IMR-90 (cell line): ENCODE measurements around the gene ULK2. TPM values are rescaled to one million over a fixed set of nuclear protein-coding genes. Genes with fewer than 3 reads are reported as not detected.

Experiments used
- ATAC-seq: fragments of 200-7000 bp; cut with Tn5 transposase; 2 replicates; pipeline ENCODE4 v1.9.1; 2020; ENCODE audit warnings: low read depth, mild to moderate bottlenecking, moderate library complexity
- BruUV-seq: library from RNA; stranded (reverse); fragments of 400-500 nt; replicated peaks from 2 replicates; lab custom pipeline; 2021; lab: Mats Ljungman, UMichigan
- CTCF ChIA-PET: fragments of 300-600 bp; formaldehyde crosslinking; extraction: SDS; loops from one replicate; lab custom pipeline; 2021; ENCODE audit warnings: antibody characterized with exemption; lab: Yijun Ruan, JAX
- POLR2A ChIA-PET: fragments of 300-600 bp; sonication (Branson Sonifier 250); formaldehyde crosslinking; loops from one replicate; lab custom pipeline; 2022; ENCODE audit warnings: antibody characterized with exemption; ENCODE audit not compliant: unreplicated experiment; lab: Charles Lee
- DNase-seq: peaks from one replicate; pipeline ENCODE4 v3.0.0; 2013
- H2AFZ ChIP-seq: replicated peaks from 2 replicates; pipeline ENCODE3; 2013; ENCODE audit warnings: low read length, mild to moderate bottlenecking; ENCODE audit not compliant: poor library complexity
- H2AK5ac ChIP-seq: 2 replicates; pipeline ENCODE4 v1.6.1; 2013; ENCODE audit warnings: low read depth, low read length, inconsistent platforms
- H2AK9ac ChIP-seq: replicated peaks from 2 replicates; pipeline ENCODE3; 2013; ENCODE audit warnings: mild to moderate bottlenecking, low read depth, low read length, moderate library complexity; ENCODE audit not compliant: poor library complexity
- H2BK120ac ChIP-seq: 2 replicates; pipeline ENCODE4 v1.6.1; 2013; ENCODE audit warnings: low read depth, low read length, inconsistent platforms
- H2BK15ac ChIP-seq: 3 replicates; pipeline ENCODE4 v1.6.1; 2013; ENCODE audit warnings: low read depth, low read length, inconsistent platforms
- H2BK20ac ChIP-seq: 2 replicates; pipeline ENCODE4 v1.6.1; 2013; ENCODE audit warnings: low read depth, mild to moderate bottlenecking, inconsistent platforms, low read length, moderate library complexity
- H2BK5ac ChIP-seq: 2 replicates; pipeline ENCODE4 v1.6.1; 2013; ENCODE audit warnings: mild to moderate bottlenecking, low read depth, low read length, inconsistent platforms; ENCODE audit not compliant: poor library complexity, severe bottlenecking
- H3K14ac ChIP-seq: replicated peaks from 2 replicates; pipeline ENCODE4 v1.6.1; 2013; ENCODE audit warnings: low read depth, low read length, inconsistent platforms
- H3K18ac ChIP-seq: 2 replicates; pipeline ENCODE4 v1.6.1; 2013; ENCODE audit warnings: low read depth, low read length, control low read depth
- H3K23ac ChIP-seq: 2 replicates; pipeline ENCODE4 v1.6.1; 2013; ENCODE audit warnings: low read depth, low read length, inconsistent platforms
- H3K27ac ChIP-seq: 2 replicates; pipeline ENCODE4 v1.5.1; 2013; ENCODE audit warnings: mild to moderate bottlenecking, control low read depth, low read length; ENCODE audit not compliant: insufficient read depth
- H3K27me3 ChIP-seq: 2 replicates; pipeline ENCODE4 v1.6.1; 2013; ENCODE audit warnings: low read length; ENCODE audit not compliant: control insufficient read depth, insufficient read depth
- H3K36me3 ChIP-seq: 2 replicates; pipeline ENCODE4 v1.6.1; 2013; ENCODE audit warnings: low read length, mixed read lengths; ENCODE audit not compliant: control insufficient read depth, insufficient read depth
- H3K4ac ChIP-seq: 2 replicates; pipeline ENCODE4 v1.6.1; 2013; ENCODE audit warnings: low read depth, low read length, inconsistent platforms
- H3K4me1 ChIP-seq: 2 replicates; pipeline ENCODE4 v1.6.1; 2013; ENCODE audit warnings: low read length, mixed read lengths; ENCODE audit not compliant: control insufficient read depth, insufficient read depth
- H3K4me2 ChIP-seq: 2 replicates; pipeline ENCODE4 v1.6.1; 2013; ENCODE audit warnings: low read depth, mild to moderate bottlenecking, control low read depth, low read length, moderate library complexity
- H3K4me3 ChIP-seq: 2 replicates; pipeline ENCODE4 v1.5.1; 2013; ENCODE audit warnings: low read depth, mild to moderate bottlenecking, control low read depth, low read length, moderate library complexity; ENCODE audit not compliant: insufficient read depth
- H3K56ac ChIP-seq: 2 replicates; pipeline ENCODE4 v1.6.1; 2013; ENCODE audit warnings: low read length, inconsistent platforms; ENCODE audit not compliant: insufficient read depth; ENCODE audit errors: extremely low read depth
- H3K79me1 ChIP-seq, 2 experiments: 2 replicates each; pipeline ENCODE4 v1.6.1; 2013; ENCODE audit warnings: low read length in 2 of 2, inconsistent platforms in 1 of 2, low read depth in 1 of 2
- H3K9ac ChIP-seq: 2 replicates; pipeline ENCODE4 v1.6.1; 2013; ENCODE audit warnings: low read depth, low read length, control low read depth
- H3K9me1 ChIP-seq: 2 replicates; pipeline ENCODE4 v1.6.1; 2013; ENCODE audit warnings: low read length, inconsistent platforms; ENCODE audit not compliant: insufficient read depth
- H3K9me3 ChIP-seq: 2 replicates; pipeline ENCODE4 v1.6.1; 2013; ENCODE audit warnings: low read length; ENCODE audit not compliant: control insufficient read depth, insufficient read depth
- H4K20me1 ChIP-seq: 2 replicates; pipeline ENCODE4 v1.6.1; 2013; ENCODE audit warnings: low read length, inconsistent platforms; ENCODE audit not compliant: insufficient read depth
- H4K5ac ChIP-seq: 2 replicates; pipeline ENCODE4 v1.6.1; 2013; ENCODE audit warnings: mild to moderate bottlenecking, low read depth, low read length, control low read depth
- H4K8ac ChIP-seq, 2 experiments: 2 replicates each; pipeline ENCODE4 v1.6.1; 2013; ENCODE audit warnings: low read depth in 2 of 2, low read length in 2 of 2, control low read depth in 1 of 2, inconsistent platforms in 1 of 2
- H4K91ac ChIP-seq: 2 replicates; pipeline ENCODE4 v1.6.1; 2013; ENCODE audit warnings: low read depth, low read length, inconsistent platforms; ENCODE audit not compliant: insufficient read depth
- BHLHE40 ChIP-seq: fragments of 150-350 bp; IDR thresholded peaks from 2 replicates; pipeline ENCODE4 v1.6.1; 2016; ENCODE audit warnings: mild to moderate bottlenecking, low read depth, low read length
- CEBPB ChIP-seq: IDR thresholded peaks from 2 replicates; pipeline ENCODE4 v1.6.1; 2012; ENCODE audit warnings: low read depth, low read length, improper control_type of control experiment
- CHD1 ChIP-seq: IDR thresholded peaks from 2 replicates; pipeline ENCODE4 v1.6.1; 2012; ENCODE audit warnings: low read depth, low read length, improper control_type of control experiment
- FOS ChIP-seq: fragments of 150-350 bp; IDR thresholded peaks from 2 replicates; pipeline ENCODE4 v1.6.1; 2016; ENCODE audit warnings: low read depth, low read length
- MAFK ChIP-seq: IDR thresholded peaks from 2 replicates; pipeline ENCODE4 v1.6.1; 2012; ENCODE audit warnings: low read depth, low read length, improper control_type of control experiment
- MAZ ChIP-seq: IDR thresholded peaks from 2 replicates; pipeline ENCODE4 v1.6.1; 2012; ENCODE audit warnings: low read depth, mild to moderate bottlenecking, low read length, improper control_type of control experiment, moderate library complexity, borderline replicate concordance
- MXI1 ChIP-seq: IDR thresholded peaks from 2 replicates; pipeline ENCODE4 v1.6.1; 2012; ENCODE audit warnings: low read depth, mild to moderate bottlenecking, low read length, moderate library complexity, borderline replicate concordance
- NFE2L2 ChIP-seq: fragments of 150-350 bp; IDR thresholded peaks from 2 replicates; pipeline ENCODE4 v1.6.1; 2016; ENCODE audit warnings: low read depth, mild to moderate bottlenecking, low read length
- POLR2A ChIP-seq: IDR thresholded peaks from 2 replicates; pipeline ENCODE4 v1.6.1; 2012; ENCODE audit warnings: mild to moderate bottlenecking, low read depth, low read length
- RAD21 ChIP-seq: IDR thresholded peaks from 2 replicates; pipeline ENCODE4 v1.6.1; 2012; ENCODE audit warnings: low read length, improper control_type of control experiment
- RCOR1 ChIP-seq: IDR thresholded peaks from 2 replicates; pipeline ENCODE4 v1.6.1; 2012; ENCODE audit warnings: mild to moderate bottlenecking, low read length, improper control_type of control experiment; ENCODE audit not compliant: insufficient replicate concordance
- RFX5 ChIP-seq: IDR thresholded peaks from 2 replicates; pipeline ENCODE4 v1.8.0; 2012; ENCODE audit warnings: low read depth, mild to moderate bottlenecking, low read length, moderate library complexity
- SMC3 ChIP-seq: fragments of 150-350 bp; IDR thresholded peaks from 2 replicates; pipeline ENCODE4 v1.6.1; 2016; ENCODE audit warnings: low read depth, mild to moderate bottlenecking, antibody characterized with exemption, low read length, moderate library complexity
- WGBS, 2 experiments: methylation state at CpG; one replicate each; pipeline versions ENCODE4 v1.1.5 to v1.1.7; 2013; ENCODE audit warnings: missing lambda C conversion rate in 2 of 2; ENCODE audit not compliant: insufficient read length in 1 of 2; ENCODE audit errors: extremely low coverage in 2 of 2; 5-methylcytosine and 5-hydroxymethylcytosine counted together
- dilution Hi-C: fragments of 300-500 bp; cut with HindIII; formaldehyde crosslinking; loops from one replicate; pipeline ENCODE4 v1.14.3; 2018; ENCODE audit warnings: low sequenced_read_pairs; ENCODE audit not compliant: unreplicated experiment
- in situ Hi-C: fragments of 300-500 bp; cut with MboI; formaldehyde crosslinking; loops from 3 replicates; pipeline ENCODE4 v1.14.3; 2019; ENCODE audit warnings: low sequenced_read_pairs, inconsistent platforms, mixed read lengths
- intact Hi-C: fragments of 100-400 bp; cut with micrococcal nuclease; formaldehyde crosslinking; loops from 2 replicates; pipeline ENCODE4 v1.10.0; 2022
- polyA plus RNA-seq, 3 experiments: library from polyadenylated mRNA; depleted of rRNA; stranded (reverse); fragments of >200 nt; gene quantifications; 2 replicates each; pipeline ENCODE4 v1.2.3, GENCODE V29; 2012; ENCODE audit warnings: low replicate concordance in 1 of 3
- total RNA-seq: library from RNA; depleted of rRNA; stranded (reverse); fragments of >200 nt; gene quantifications from 2 replicates; pipeline ENCODE4 v1.2.3, GENCODE V29; 2012
- TF ChIP-seq, protein P1 (sequence below): conservative IDR thresholded peaks from 2 replicates; pipeline ENCODE4 v1.5.1; 2012; ENCODE audit warnings: mild to moderate bottlenecking, low read depth, low read length, improper control_type of control experiment
- TF ChIP-seq, protein P2 (sequence below): fragments of 150-350 bp; IDR thresholded peaks from 2 replicates; pipeline ENCODE4 v1.6.1; 2017; ENCODE audit warnings: mild to moderate bottlenecking, antibody characterized with exemption, low read length, low read depth
- TF ChIP-seq, protein P3 (sequence below): fragments of 150-350 bp; IDR thresholded peaks from 2 replicates; pipeline ENCODE4 v1.6.1; 2016; ENCODE audit warnings: low read depth, mild to moderate bottlenecking, low read length, moderate library complexity, borderline replicate concordance

ULK2 gene
- total and polyA plus RNA-seq, 2 of the 4 experiments (the other 2 are of a cell fraction): 8.9 to 10.8 TPM

DNA sequence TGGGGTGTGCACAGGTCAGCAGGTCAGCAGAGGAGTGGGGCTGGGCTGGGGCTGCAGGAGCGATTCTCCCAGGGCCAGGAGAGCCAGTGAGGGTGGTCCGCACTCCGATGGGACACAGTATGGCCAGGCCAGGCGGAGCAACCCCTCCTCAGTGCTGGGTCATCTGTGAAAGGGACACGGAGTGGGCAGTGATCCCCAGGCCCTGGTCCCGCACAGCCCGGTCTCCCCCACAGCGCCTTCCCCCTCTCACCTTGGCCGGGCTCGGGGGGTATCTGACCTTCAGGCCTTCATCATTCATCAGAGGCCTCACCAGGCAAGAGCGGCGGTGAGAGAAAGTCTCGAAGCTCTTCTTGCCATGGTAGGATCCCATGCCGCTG lies 129.7 kb downstream of the ULK2 start:
- Histone ChIP-seq H4K8ac (no peak overlapping the region), H3K18ac (no peak overlapping the region), H3K79me1 (no peaks in the 10 kb centered on the region), H2BK5ac (no peak overlapping the region), H3K4ac (no peak overlapping the region), H4K5ac (no peak overlapping the region), H3K9me3 (no peaks in the 10 kb centered on the region), H3K23ac (no peak overlapping the region), H4K91ac (no peak overlapping the region), H2BK15ac (no peak overlapping the region), H2AK9ac (no peak overlapping the region), H2AK5ac (no peak overlapping the region), H3K27ac (no peak overlapping the region), H3K56ac (no peak overlapping the region), H2BK20ac (no peak overlapping the region), H2AFZ (no peak overlapping the region), H3K36me3 (no peaks in the 10 kb centered on the region), H4K20me1 (no peaks in the 10 kb centered on the region), H3K4me3 (no peak overlapping the region), H3K4me2 (no peak overlapping the region), H3K4me1 (no peaks in the 10 kb centered on the region), H3K27me3 (peaks cover 18% of the 10 kb centered on the region), H3K9me1 (no peaks in the 10 kb centered on the region), H3K14ac (no peak overlapping the region), H3K9ac (no peak overlapping the region), H2BK120ac (no peak overlapping the region)
- dilution Hi-C loops (no loop called here), intact Hi-C loops (no loop called here), in situ Hi-C loops (no loop called here)
- DNase-seq: no peak
- no TSS peak for BruUV-seq
- 80% methylated on average over 4 of the region's 14 CpGs; no CpG with 5 or more reads in 1 of the 2 experiments for WGBS, 2 experiments
- CTCF ChIA-PET: no interaction called here
- TF ChIP-seq FOS: no peak
- TF ChIP-seq BHLHE40: no peak
- TF ChIP-seq, protein P1, sequence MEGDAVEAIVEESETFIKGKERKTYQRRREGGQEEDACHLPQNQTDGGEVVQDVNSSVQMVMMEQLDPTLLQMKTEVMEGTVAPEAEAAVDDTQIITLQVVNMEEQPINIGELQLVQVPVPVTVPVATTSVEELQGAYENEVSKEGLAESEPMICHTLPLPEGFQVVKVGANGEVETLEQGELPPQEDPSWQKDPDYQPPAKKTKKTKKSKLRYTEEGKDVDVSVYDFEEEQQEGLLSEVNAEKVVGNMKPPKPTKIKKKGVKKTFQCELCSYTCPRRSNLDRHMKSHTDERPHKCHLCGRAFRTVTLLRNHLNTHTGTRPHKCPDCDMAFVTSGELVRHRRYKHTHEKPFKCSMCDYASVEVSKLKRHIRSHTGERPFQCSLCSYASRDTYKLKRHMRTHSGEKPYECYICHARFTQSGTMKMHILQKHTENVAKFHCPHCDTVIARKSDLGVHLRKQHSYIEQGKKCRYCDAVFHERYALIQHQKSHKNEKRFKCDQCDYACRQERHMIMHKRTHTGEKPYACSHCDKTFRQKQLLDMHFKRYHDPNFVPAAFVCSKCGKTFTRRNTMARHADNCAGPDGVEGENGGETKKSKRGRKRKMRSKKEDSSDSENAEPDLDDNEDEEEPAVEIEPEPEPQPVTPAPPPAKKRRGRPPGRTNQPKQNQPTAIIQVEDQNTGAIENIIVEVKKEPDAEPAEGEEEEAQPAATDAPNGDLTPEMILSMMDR: no peak
- TF ChIP-seq CHD1: no peak
- no peak for TF ChIP-seq SMC3
- TF ChIP-seq CEBPB: no peak
- TF ChIP-seq NFE2L2: no peak
- TF ChIP-seq, protein P2, sequence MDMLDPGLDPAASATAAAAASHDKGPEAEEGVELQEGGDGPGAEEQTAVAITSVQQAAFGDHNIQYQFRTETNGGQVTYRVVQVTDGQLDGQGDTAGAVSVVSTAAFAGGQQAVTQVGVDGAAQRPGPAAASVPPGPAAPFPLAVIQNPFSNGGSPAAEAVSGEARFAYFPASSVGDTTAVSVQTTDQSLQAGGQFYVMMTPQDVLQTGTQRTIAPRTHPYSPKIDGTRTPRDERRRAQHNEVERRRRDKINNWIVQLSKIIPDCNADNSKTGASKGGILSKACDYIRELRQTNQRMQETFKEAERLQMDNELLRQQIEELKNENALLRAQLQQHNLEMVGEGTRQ: no peak
- TF ChIP-seq RCOR1: no peak
- no peak for TF ChIP-seq RAD21
- TF ChIP-seq, protein P3, sequence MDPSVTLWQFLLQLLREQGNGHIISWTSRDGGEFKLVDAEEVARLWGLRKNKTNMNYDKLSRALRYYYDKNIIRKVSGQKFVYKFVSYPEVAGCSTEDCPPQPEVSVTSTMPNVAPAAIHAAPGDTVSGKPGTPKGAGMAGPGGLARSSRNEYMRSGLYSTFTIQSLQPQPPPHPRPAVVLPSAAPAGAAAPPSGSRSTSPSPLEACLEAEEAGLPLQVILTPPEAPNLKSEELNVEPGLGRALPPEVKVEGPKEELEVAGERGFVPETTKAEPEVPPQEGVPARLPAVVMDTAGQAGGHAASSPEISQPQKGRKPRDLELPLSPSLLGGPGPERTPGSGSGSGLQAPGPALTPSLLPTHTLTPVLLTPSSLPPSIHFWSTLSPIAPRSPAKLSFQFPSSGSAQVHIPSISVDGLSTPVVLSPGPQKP: no peak
- no peak for TF ChIP-seq MXI1
- no peak for TF ChIP-seq POLR2A
- TF ChIP-seq RFX5: no peak
- TF ChIP-seq MAFK: no peak
- TF ChIP-seq MAZ: no peak
- no peak for ATAC-seq
- POLR2A ChIA-PET: no interaction called here
